Activated T-cell treated with anti-CD3 and anti-CD28 coated beads, Interleukin-2, amount 50 U/mL, for 24 hours (primary cell): ENCODE results near the gene PHF12.
"Not testable (repeated sequence)": the region's sequence is repeated elsewhere in the genome, so short reads cannot be mapped to it uniquely, and the experiment has no call there.

Experiments used
- DNase-seq: peaks from one replicate; pipeline ENCODE4 v3.0.0-alpha.2; 2020
- H3K27ac Mint-ChIP-seq: 2 replicates; pipeline ENCODE4 v1.8.0; 2020; ENCODE audit warnings: mild to moderate bottlenecking, mixed read lengths
- H3K27me3 Mint-ChIP-seq: 2 replicates; pipeline ENCODE4 v1.8.0; 2020; ENCODE audit warnings: mixed read lengths
- H3K36me3 Mint-ChIP-seq: 2 replicates; pipeline ENCODE4 v1.8.0; 2020; ENCODE audit warnings: low read depth, mixed read lengths
- H3K4me1 Mint-ChIP-seq: 2 replicates; pipeline ENCODE4 v1.8.0; 2020; ENCODE audit warnings: low read depth, mixed read lengths
- H3K4me3 Mint-ChIP-seq: 2 replicates; pipeline ENCODE4 v1.8.0; 2020; ENCODE audit warnings: mild to moderate bottlenecking, moderate library complexity, mixed read lengths
- H3K9me3 Mint-ChIP-seq: 2 replicates; pipeline ENCODE4 v1.8.0; 2020; ENCODE audit warnings: mixed read lengths

Gene PHF12

GRCh38 chr17:28888832-28889231, 62.5 kb downstream of the PHF12 start:
- Mint-ChIP-seq H3K4me3 (no peak overlapping the region), H3K4me1 (peaks cover 45% of the 10 kb centered on the region), H3K9me3 (no peaks in the 10 kb centered on the region), H3K27me3 (no peaks in the 10 kb centered on the region), H3K27ac (no peak overlapping the region), H3K36me3 (peaks cover 54% of the 10 kb centered on the region)
- no peak for DNase-seq

GRCh38 chr17:28887871-28888471, 63.3 kb downstream of the PHF12 start:
- no peaks in the 10 kb centered on the region for H3K9me3 Mint-ChIP-seq
- H3K4me3 Mint-ChIP-seq = no peak overlapping the region
- H3K27ac Mint-ChIP-seq = peak overlapping the region; percentile 11
- H3K27me3 Mint-ChIP-seq = no peaks in the 10 kb centered on the region
- no peak for DNase-seq
- H3K36me3 Mint-ChIP-seq = peaks cover 54% of the 10 kb centered on the region
- peaks cover 37% of the 10 kb centered on the region for H3K4me1 Mint-ChIP-seq

- Mint-ChIP-seq H3K4me3 (no peak overlapping the region), H3K4me1 (peaks cover 19% of the 10 kb centered on the region), H3K36me3 (peaks cover 57% of the 10 kb centered on the region), H3K27ac (no peak overlapping the region), H3K27me3 (no peaks in the 10 kb centered on the region), H3K9me3 (no peaks in the 10 kb centered on the region)
- no peak for DNase-seq
Measured at GRCh38 chr17:28885951-28886350, 65.4 kb downstream of the PHF12 start.

GRCh38 chr17:28885363-28885762, 66.0 kb downstream of the PHF12 start:
- H3K4me1 Mint-ChIP-seq = peaks cover 15% of the 10 kb centered on the region
- peak overlapping the region; percentile 30 for H3K27ac Mint-ChIP-seq
- H3K9me3 Mint-ChIP-seq = no peaks in the 10 kb centered on the region
- H3K36me3 Mint-ChIP-seq = peaks cover 62% of the 10 kb centered on the region
- no peak for DNase-seq
- no peaks in the 10 kb centered on the region for H3K27me3 Mint-ChIP-seq
- H3K4me3 Mint-ChIP-seq = no peak overlapping the region

- peaks cover 70% of the 10 kb centered on the region for H3K36me3 Mint-ChIP-seq
- no peaks in the 10 kb centered on the region for H3K27me3 Mint-ChIP-seq
- peaks cover 9% of the 10 kb centered on the region for H3K4me1 Mint-ChIP-seq
- no peak for DNase-seq
- no peaks in the 10 kb centered on the region for H3K9me3 Mint-ChIP-seq
- H3K4me3 Mint-ChIP-seq = no peak overlapping the region
- peak overlapping the region; percentile 59 for H3K27ac Mint-ChIP-seq
Measured at GRCh38 chr17:28883967-28884702, 67.2 kb downstream of the PHF12 start.

- peaks cover 14% of the 10 kb centered on the region for H3K4me1 Mint-ChIP-seq
- no peaks in the 10 kb centered on the region for H3K9me3 Mint-ChIP-seq
- no peak overlapping the region for H3K4me3 Mint-ChIP-seq
- peaks cover 80% of the 10 kb centered on the region for H3K36me3 Mint-ChIP-seq
- H3K27ac Mint-ChIP-seq = peak overlapping the region; percentile 37
- no peak for DNase-seq
- no peaks in the 10 kb centered on the region for H3K27me3 Mint-ChIP-seq
Measured at GRCh38 chr17:28882154-28882895, 69.0 kb downstream of the PHF12 start.

- H3K4me1 Mint-ChIP-seq = peaks cover 20% of the 10 kb centered on the region
- no peaks in the 10 kb centered on the region for H3K27me3 Mint-ChIP-seq
- no peaks in the 10 kb centered on the region for H3K9me3 Mint-ChIP-seq
- no peak for DNase-seq
- H3K36me3 Mint-ChIP-seq = peaks cover 81% of the 10 kb centered on the region
- peak overlapping the region; percentile 37 for H3K27ac Mint-ChIP-seq
- no peak overlapping the region for H3K4me3 Mint-ChIP-seq
Measured at GRCh38 chr17:28881533-28882056, 69.7 kb downstream of the PHF12 start.

- H3K9me3 Mint-ChIP-seq = no peaks in the 10 kb centered on the region
- H3K4me3 Mint-ChIP-seq = no peak overlapping the region
- peaks cover 31% of the 10 kb centered on the region for H3K4me1 Mint-ChIP-seq
- no peak overlapping the region for H3K27ac Mint-ChIP-seq
- peaks cover 76% of the 10 kb centered on the region for H3K36me3 Mint-ChIP-seq
- DNase-seq = no peak
- no peaks in the 10 kb centered on the region for H3K27me3 Mint-ChIP-seq
Measured at GRCh38 chr17:28880572-28880945, 70.8 kb downstream of the PHF12 start.

- Mint-ChIP-seq H3K4me1 (peaks cover 35% of the 10 kb centered on the region), H3K36me3 (peaks cover 70% of the 10 kb centered on the region), H3K27ac (peak overlapping the region; percentile 24), H3K9me3 (no peaks in the 10 kb centered on the region), H3K27me3 (no peaks in the 10 kb centered on the region), H3K4me3 (no peak overlapping the region)
- DNase-seq = no peak
Measured at GRCh38 chr17:28879886-28880571, 71.3 kb downstream of the PHF12 start.

- Mint-ChIP-seq H3K27ac (no peak overlapping the region), H3K27me3 (no peaks in the 10 kb centered on the region), H3K36me3 (peaks cover 60% of the 10 kb centered on the region), H3K4me1 (peaks cover 40% of the 10 kb centered on the region), H3K4me3 (no peak overlapping the region), H3K9me3 (no peaks in the 10 kb centered on the region)
- no peak for DNase-seq
Measured at GRCh38 chr17:28878981-28879380, 72.3 kb downstream of the PHF12 start.

GRCh38 chr17:28878158-28878910, 73.0 kb downstream of the PHF12 start:
- no peaks in the 10 kb centered on the region for H3K9me3 Mint-ChIP-seq
- DNase-seq = no peak
- peak overlapping the region; percentile 67 for H3K27ac Mint-ChIP-seq
- H3K4me3 Mint-ChIP-seq = no peak overlapping the region
- H3K4me1 Mint-ChIP-seq = peaks cover 40% of the 10 kb centered on the region
- peaks cover 56% of the 10 kb centered on the region for H3K36me3 Mint-ChIP-seq
- H3K27me3 Mint-ChIP-seq = no peaks in the 10 kb centered on the region

GRCh38 chr17:28877150-28877711, 74.1 kb downstream of the PHF12 start:
- not testable (repeated sequence) for H3K27me3 Mint-ChIP-seq, H3K4me3 Mint-ChIP-seq, H3K27ac Mint-ChIP-seq, DNase-seq, H3K9me3 Mint-ChIP-seq
- H3K4me1 Mint-ChIP-seq = peaks cover 44% of the 10 kb centered on the region
- peaks cover 45% of the 10 kb centered on the region for H3K36me3 Mint-ChIP-seq

- Mint-ChIP-seq H3K36me3 (peaks cover 33% of the 10 kb centered on the region), H3K4me3 (peak overlapping the region; percentile 18), H3K27me3 (no peaks in the 10 kb centered on the region), H3K9me3 (no peaks in the 10 kb centered on the region), H3K4me1 (peaks cover 54% of the 10 kb centered on the region), H3K27ac (peak overlapping the region; percentile 90)
- peak; percentile 47 for DNase-seq
Measured at GRCh38 chr17:28875848-28876550, 75.3 kb downstream of the PHF12 start.
